ENCODE measurements around the gene SLC37A3. TPM values are rescaled to one million over a fixed set of nuclear protein-coding genes. Genes with fewer than 3 reads are reported as not detected.

The SLC37A3 gene
- total RNA-seq (2021; ENCODE audit: unreplicated experiment) (57.8 TPM), Bru-seq, nascent RNA (percentile 75 among the genes with signal in this experiment), BruChase-seq, experiment 1, labeled RNA remaining after a 2-hour chase (percentile 79 among the genes with signal in this experiment), BruChase-seq, experiment 2, labeled RNA remaining after a 6-hour chase (percentile 85 among the genes with signal in this experiment)
- 42.9 TPM for polyA plus RNA-seq (2012; ENCODE audit: insufficient read length)
- long read RNA-seq, transcript SLC37A3-201 (15 exons, 3,349 nt), result major isoform, 123 of 217 reads
- long read RNA-seq, transcript SLC37A3-202 (12 exons, 2,955 nt), result minor isoform, 14 of 217 reads
- long read RNA-seq, partial matches to known transcripts, result 8 of 217 reads
- long read RNA-seq, other reads (novel, unspliced or antisense), result 72 of 217 reads

DNA sequence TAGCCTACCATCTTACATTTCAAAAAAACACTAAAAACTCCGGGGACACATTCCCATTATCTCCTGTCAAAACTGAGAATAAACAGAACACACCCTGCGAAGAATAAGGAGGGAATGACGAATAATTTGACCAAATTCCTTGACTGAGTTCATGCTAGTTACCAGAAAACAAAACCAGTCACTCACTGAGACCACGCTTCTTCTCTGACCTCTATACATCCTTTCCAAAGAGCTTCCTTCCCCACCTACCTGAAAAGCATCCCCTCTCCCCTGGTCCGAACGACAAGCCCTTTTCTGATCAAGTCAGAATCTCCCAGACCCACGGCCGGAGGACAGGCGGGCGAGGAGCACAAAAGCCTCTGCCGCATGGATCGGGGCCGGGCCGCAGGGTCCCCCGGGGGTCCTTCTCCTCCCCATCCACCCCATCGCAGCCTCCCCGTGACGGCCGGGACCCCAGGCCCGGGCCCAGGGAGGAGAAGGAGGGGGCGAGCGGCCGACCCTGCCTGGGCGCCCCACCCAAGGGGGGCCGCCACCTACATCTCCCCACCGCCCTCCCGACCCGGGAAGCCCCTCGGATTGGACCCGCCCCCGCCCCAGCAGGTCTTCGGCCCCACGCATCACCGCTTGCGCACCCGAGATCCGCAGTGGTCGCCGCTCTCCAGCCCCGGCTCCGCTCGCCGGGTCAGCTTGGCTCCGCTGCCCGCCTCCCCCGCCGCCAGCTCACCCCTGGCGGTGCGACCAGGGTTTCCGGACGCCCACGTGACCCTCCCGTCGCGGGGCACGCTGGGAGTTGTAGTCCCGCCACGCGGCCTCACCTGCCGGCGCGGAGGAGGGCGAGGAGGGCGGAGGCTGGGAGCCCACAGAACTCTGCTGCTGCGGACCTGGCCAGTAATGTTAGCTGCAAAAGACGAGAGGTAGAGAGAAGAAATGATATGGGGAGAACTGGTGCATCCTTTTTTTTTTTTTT, at the start of gene SLC37A3:
Gene SLC37A3 (minus strand): TSS at position 747 of the 967 bp plus-strand sequence. CDS start 16,004 bp downstream, outside the sequence.
- TSS peak; percentile 94 for BruUV-seq (replicated peaks)
- no peak for DNase-seq (ENCODE audit: low read depth, low spot score)
- intact Hi-C loops (cut with micrococcal nuclease; ENCODE audit: unreplicated experiment), result no loop called here
- peaks cover 3% of the 10 kb centered on the region; the same call in 1 of the 2 replicates for H3K36me3 ChIP-seq (ENCODE audit: control insufficient read depth, insufficient read depth, low read length)
- H3K27me3 ChIP-seq (ENCODE audit: control insufficient read depth, insufficient read depth, low read length), result no peaks in the 10 kb centered on the region
- POLR2A ChIA-PET, result interaction anchor here (0.6 kb wide), 1 partner anchor 79 kb away, joined by 5 read pairs; no protein-coding TSS in a partner anchor
- peak within 1 kb of the TSS; percentile 86 for H3K27ac ChIP-seq (ENCODE audit: low read length)
- no peaks in the 10 kb centered on the region for H3K9me3 ChIP-seq (ENCODE audit: control insufficient read depth, insufficient read depth, low read depth, low read length)
- peak; percentile 99 for ATAC-seq
- H3K4me3 ChIP-seq (ENCODE audit: low read depth in 2 of 2, low read length in 2 of 2), result peak within 1 kb of the TSS; percentile 73 to 82
- CTCF ChIA-PET, result interaction anchor here (0.6 kb wide), 1 partner anchor 221 kb away, joined by 5 read pairs; the partner anchor contains the start of gene KDM7A
- H3K4me1 ChIP-seq (ENCODE audit: control insufficient read depth, insufficient read depth, low read length), result peaks cover 10% of the 10 kb centered on the region; the same call in 1 of the 2 replicates
- TF ChIP-seq TCF7L2 (IDR thresholded peaks at IDR 0.05; ENCODE audit: low read depth, low read length) (no peak), POLR2AphosphoS5 (IDR thresholded peaks at IDR 0.05; ENCODE audit: low read depth, low read length) (peak; percentile 64; the same call in 1 of the 2 replicates), CTCF (IDR thresholded peaks at IDR 0.05) (no peak), SIN3A (IDR thresholded peaks at IDR 0.05; ENCODE audit: borderline replicate concordance, insufficient read depth, low read depth, low read length) (peak; percentile 49; the same call in 1 of the 2 replicates), REST (IDR thresholded peaks at IDR 0.05; ENCODE audit: insufficient read depth in 1 of 2, low read depth in 2 of 2, low read length in 1 of 2) (peak in 1 of 2 experiments; percentile 57; a peak in 1 of 4 replicates)
- in situ Hi-C loops (cut with HindIII; ENCODE audit: low pct_unique_long_range_greater_than_20kb, low sequenced_read_pairs), result no loop called here

GRCh38 chr7:140447841-140448240, 49.5 kb upstream of the SLC37A3 start:
- in situ Hi-C loops (cut with HindIII; ENCODE audit: low pct_unique_long_range_greater_than_20kb, low sequenced_read_pairs) (no loop called here), intact Hi-C loops (cut with micrococcal nuclease; ENCODE audit: unreplicated experiment) (no loop called here)
- no peak for ATAC-seq
- no peak for DNase-seq (ENCODE audit: low read depth, low spot score)
- POLR2A ChIA-PET, result interaction anchor here (0.6 kb wide), 1 partner anchor 24 kb away, joined by 6 read pairs; no protein-coding TSS in a partner anchor
- no peak for TF ChIP-seq POLR2AphosphoS5 (IDR thresholded peaks at IDR 0.05; ENCODE audit: low read depth, low read length)
- TF ChIP-seq REST (IDR thresholded peaks at IDR 0.05; ENCODE audit: insufficient read depth in 1 of 2, low read depth in 2 of 2, low read length in 1 of 2), result no peak
- no peak for TF ChIP-seq SIN3A (IDR thresholded peaks at IDR 0.05; ENCODE audit: borderline replicate concordance, insufficient read depth, low read depth, low read length)
- no peak for TF ChIP-seq TCF7L2 (IDR thresholded peaks at IDR 0.05; ENCODE audit: low read depth, low read length)
- TF ChIP-seq CTCF (IDR thresholded peaks at IDR 0.05), result no peak
- Histone ChIP-seq H3K9me3 (ENCODE audit: control insufficient read depth, insufficient read depth, low read depth, low read length) (no peaks in the 10 kb centered on the region), H3K36me3 (ENCODE audit: control insufficient read depth, insufficient read depth, low read length) (0 out of 2 replicates have a peak, but pooled peaks cover 3% of the 10 kb centered on the region), H3K27me3 (ENCODE audit: control insufficient read depth, insufficient read depth, low read length) (no peaks in the 10 kb centered on the region), H3K4me3 (ENCODE audit: low read depth in 2 of 2, low read length in 2 of 2) (no peak overlapping the region), H3K4me1 (ENCODE audit: control insufficient read depth, insufficient read depth, low read length) (no peaks in the 10 kb centered on the region), H3K27ac (ENCODE audit: low read length) (no peak overlapping the region)
- no TSS peak for BruUV-seq (replicated peaks)
- CTCF ChIA-PET, result no interaction called here
